Activated CD8-positive, alpha-beta memory T cell treated with anti-CD3 and anti-CD28 coated beads, Interleukin-2, amount 50 U/mL, for 1 hour (primary cell): ENCODE measurements around the gene PTPDC1.

Experiments used
- DNase-seq: peaks from one replicate; pipeline ENCODE4 v3.0.0-alpha.2; 2020; ENCODE audit errors: extremely low read depth

PTPDC1 gene

DNA sequence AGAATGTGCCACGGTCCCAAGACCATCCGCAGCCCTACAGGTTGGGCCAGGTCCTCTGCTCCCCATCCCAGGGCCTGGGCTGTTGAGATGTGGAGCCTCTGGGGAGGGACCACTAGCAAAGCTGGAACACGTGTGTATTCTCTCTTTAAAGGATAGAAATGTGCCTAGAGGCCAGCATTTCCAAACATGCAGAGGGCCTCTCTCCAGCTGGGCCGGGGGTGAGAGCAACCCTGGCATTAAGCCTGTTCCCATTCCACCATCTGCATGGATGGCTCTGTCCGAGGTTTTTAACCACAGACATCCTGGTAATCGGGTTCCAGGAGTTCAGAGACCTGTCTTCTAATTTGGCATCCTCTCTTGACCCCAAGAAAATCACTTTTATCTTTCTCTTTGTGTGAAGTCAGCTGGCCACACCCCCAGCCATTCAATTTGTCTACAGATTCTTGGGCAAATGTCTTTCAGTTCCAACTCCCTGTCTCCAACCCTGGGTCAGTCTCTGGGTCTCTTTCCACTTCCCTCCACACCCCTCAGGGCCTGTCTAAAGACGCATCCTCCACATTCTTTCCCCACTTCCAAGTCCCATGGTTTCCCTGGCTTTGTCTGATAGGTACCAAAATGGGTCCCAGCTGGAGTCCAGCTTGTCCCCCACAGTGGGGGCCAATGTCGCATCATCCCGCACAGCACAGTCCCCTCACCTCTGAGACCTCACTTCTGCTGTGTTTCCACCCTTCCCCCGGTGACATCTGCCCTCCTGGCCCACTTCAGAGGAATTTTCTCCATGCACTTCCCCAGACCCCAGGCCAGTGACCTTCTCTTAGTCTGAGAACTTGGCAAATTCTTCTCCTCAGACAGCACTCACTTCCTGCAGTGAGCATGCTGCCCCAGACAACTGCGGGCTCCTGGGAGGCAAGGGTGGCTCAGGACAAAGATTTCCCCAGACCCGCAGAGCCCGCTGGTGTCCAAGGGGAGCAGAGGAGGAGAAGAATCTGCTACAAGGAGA is 56.8 kb downstream of the PTPDC1 start:
- DNase-seq = no peak

DNA sequence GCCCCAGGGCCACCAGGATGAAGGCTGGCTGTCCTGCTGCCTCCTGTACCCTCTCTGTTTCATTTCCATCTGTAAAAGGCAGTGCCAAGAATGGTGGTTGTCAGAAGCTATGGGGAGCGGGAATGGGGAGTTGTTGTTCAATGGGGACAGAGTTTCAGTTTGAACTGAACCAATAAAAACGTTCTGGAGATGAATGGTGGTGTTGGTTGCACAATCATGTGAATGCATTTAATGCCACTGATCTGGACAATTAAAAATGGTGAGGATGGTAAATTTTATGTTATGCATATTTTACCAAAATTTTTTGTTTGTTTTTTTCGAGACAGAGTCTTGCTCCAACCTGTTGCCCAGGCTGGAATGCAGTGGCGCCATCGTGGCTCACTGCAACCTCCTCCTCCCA is 58.1 kb downstream of the PTPDC1 start:
- DNase-seq = no peak

DNA sequence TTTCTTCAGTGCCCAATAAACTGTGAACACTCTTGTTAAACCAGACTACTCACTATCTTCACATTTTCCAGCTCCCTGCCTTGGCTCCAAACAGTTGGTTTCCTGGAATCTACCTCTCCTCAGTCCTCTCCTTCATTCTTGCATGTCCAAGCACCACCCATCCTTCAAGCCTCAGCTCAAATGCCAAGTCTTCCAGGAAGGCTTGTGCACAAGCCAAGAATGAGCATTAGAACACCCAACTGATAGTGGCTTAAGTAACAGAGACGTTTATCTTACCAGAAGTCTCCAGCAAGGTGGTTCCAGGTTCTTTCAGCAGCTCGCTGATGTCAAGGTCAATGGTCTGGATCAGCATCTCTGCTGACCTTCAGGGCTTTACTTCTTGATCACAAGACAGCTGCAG is 60.1 kb downstream of the PTPDC1 start:
- DNase-seq = no peak

DNA sequence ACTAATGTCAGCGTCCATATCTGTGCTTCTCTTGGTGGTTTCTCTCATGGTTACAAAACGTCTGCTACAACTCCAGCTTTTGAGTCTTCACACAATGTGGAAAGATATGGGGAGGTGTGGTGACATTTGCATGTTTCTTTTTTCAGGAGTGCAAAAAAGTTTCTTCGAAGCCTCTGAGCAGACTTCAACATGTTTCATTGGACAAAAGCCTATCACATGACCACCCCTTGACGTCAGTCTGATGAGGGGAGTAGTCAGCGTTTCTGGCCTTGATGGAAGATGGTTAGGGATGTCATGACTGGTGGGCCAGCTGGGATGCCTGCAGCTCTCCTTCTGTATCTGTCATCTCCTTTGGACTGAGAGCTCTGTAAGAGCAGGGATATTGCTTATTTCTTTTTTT is 61.4 kb downstream of the PTPDC1 start:
- no peak for DNase-seq

DNA sequence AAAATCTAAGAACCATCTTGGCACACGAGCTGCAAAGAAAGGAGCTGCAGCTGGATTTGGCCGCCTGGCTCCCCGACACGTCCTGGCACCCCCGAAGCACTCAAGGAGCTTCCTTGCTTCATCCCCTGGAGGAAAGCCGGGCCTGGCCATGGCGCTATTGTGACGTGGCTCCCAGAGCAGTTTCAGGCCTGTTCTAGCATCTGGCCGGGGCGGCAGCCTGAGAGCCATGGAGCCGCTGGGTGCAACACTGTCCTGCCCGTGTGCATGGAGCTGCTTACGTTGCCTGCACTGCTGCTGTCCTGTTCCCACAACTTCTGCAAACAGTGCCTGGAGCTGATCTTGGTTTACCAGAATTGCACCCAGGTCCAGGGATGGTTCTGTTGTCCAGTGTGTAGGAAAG is 63.5 kb downstream of the PTPDC1 start:
- no peak for DNase-seq

DNA sequence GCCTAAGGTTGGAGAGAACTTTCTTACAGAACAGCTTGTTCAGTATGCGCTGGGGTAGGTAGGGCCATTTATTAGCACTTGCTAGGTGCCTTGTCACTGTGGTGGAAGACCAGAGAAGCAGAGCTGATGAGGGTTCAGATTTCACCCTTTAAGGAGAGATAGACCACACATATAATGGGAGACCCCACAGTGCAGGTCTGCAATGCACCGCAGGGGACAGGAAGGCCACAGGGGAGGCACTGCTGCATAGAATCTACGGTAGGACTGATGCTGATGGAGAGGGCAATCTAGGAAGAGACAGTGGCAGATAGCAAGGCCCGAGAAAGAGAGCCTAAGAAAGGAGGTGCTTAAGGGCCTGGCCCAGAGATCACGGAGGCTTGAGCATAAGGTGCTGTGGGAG is 64.2 kb downstream of the PTPDC1 start:
- DNase-seq = no peak

DNA sequence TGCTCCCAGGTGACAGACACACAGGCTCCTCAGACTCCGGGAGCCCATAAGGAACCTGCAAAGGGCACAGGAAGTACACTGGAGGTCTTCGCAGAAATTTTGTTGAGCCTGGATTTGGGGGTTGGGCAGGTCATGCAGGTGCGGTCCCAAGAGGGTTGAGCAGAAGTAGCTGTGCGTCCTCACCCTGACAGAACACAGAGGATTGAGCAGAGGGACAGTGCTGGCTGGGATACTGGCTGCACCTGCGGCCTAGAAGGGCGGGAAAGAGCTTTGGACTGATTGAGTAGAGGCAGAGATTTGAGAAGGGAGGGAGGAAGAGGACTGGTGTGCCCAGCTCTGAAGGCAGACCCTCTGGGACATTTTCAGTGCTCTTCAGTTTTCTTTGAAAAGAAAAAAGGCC is 65.4 kb downstream of the PTPDC1 start:
- DNase-seq = no peak

DNA sequence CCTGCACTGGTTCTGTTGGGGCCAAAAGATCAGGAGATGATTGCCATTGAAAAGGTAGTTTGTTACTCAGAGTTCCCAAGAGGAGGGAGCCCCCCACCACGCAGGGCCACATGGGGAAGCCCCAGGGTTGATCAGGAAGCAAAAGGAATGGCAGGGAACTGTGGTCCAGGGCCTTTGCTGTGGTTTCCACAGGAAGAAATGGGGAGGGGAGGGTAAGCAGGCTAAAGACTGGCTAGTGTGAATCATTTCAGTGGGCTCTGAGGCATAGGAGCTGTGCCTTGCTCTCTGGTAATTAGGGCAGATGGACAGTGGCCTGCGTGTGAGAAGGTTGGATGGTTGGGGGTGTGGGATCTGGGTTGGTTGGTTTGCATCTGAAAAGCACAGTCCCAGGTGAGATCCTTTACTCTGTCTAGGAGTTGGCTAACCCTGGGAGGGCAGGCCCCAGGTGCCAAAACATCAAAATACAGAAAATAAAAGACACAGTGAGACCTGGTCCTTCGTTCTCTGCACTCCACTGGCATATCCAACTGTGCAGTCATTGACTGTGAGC is 66.1 kb downstream of the PTPDC1 start:
- DNase-seq = no peak

DNA sequence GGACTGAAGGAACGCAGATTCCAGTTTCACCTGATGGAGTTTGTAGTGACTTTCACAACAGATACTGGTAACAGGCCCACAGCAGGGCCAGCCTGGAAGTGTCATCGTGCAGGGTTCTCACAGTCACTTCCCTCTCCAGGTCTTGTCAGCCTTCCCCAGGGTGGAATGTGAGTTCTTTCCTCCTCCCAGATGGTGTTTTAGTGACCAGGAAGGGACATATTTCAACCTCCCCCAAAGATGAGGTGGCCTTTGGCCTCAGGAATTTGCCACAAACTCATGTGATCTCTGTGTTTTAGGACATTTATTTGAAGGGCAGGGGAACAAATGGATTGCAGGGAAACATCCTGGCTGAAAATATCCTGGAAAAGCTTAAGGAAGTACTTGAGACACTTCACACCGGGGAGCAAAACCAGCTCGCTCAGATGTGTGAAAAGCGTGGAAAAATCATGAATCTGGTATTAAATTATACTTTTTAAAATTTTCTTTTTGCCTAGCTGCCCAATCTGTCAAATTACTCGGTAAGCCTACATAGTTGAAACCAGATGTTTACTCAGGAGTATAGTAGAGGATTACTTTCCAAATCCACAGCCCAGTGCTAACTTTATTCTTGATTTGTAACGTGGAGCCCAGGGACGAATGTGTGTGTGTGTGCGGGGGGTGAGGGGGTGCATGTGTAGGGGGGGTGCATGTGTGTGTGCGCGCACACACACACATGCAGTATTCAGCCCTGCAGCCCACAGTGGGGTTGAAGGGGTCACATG is 66.8 kb downstream of the PTPDC1 start:
- no peak for DNase-seq

DNA sequence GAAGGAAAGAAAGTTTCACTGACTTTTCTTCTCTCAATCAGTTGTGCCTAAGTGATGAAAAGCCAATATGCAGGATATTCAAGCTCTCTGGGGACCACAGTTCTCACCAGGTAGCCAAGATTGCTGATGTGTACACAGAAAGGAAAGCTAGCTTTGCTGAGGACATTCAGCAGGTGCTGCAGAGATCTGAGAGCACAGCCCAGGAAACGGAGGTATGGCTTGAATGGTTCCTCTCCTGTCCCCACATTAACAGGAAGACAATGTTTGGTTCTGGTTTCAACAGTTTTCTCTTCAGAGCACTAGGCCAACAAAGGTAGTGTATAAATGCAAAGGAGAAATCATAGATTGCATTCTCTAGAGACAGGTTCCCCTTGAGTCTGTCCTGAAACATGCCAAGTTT is 69.6 kb downstream of the PTPDC1 start:
- no peak for DNase-seq

DNA sequence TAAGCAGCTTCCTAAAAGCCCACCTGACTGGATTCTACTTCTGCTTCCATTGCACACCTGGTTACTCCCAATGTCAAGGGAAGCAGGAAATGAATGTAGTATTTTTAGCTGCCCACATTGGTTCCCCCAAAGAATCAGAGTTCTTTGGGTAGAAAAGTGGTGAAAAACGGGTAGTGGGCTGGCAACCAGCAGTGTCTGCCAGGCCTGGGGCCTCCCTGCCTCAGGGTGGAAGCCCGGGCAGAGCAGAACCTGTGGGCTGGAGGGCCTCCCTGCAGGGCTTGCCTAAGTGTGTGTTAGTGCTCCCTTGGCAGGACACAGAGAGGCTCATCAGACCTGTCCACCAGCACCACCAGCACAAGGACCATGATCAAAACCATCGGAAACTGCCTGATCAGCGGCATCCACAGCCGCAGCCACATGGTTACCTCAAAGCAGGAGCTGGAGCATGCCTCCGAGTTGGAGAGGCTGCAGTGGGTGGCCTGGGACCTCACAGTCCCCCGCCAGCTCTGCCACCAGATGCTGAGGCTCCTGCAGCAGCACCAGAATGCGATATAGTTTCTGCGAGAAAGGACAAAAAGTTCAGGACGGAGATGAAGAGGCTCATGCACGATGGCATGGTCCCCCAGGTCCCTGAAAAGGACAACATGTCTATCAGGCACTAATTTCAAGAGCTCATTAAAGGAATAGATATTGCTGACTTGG is 72.2 kb downstream of the PTPDC1 start:
- no peak for DNase-seq

DNA sequence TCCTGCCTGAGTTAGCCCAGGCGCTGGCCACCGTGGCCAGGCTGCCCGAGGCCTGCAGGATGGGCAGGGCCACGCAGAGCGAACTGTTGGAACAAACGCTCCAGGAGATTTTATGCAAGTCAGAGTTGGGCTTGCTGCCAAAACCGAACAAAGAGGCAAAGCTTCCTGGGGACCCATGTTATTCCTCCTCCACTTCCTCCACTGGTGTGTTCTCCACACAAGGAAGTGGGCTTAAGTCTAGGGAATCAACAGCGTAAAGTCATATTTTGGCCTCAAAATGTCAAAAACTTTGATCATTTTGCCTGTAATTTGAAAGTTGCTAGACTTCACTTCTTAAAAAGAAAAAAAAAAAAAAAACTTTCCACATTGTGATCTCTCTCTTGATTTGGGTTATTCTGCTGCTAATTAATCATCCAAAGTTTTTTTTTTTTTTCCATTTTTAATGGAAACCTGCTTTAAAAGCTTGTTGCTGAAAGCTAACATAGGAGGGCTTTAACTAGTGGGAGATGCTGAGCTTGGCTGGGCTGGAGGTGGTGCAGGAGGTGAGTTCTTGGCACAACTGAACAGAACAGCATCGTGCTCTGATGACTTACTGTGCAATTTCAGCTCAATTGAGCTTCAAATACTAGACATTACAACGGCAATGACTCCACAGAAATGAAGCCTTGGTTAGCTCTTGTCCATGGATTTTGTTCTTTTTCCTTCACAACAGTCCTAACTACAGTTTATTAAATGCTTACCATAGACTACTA is 73.0 kb downstream of the PTPDC1 start:
- no peak for DNase-seq
